HL-60 (cell line): ENCODE results near the gene FARSB.

Experiments used
- DNase-seq, 2 experiments: peaks; one replicate each; pipeline ENCODE4 v3.0.0-alpha.2; 2010 to 2020; ENCODE audit warnings: low read depth in 1 of 2, low spot score in 1 of 2
- H3K27ac ChIP-seq: fragments of 250-450 bp; sonication (Bioruptor Pico); replicated peaks from 2 replicates; pipeline ENCODE4 v1.5.1; 2020; ENCODE audit warnings: mild to moderate bottlenecking, moderate library complexity
- H3K27me3 ChIP-seq: fragments of 250-450 bp; sonication (Bioruptor Pico); 2 replicates; pipeline ENCODE4 v1.5.1; 2021; ENCODE audit warnings: mild to moderate bottlenecking, moderate library complexity; ENCODE audit not compliant: insufficient read depth, poor library complexity, severe bottlenecking
- H3K4me3 ChIP-seq: replicated peaks from 2 replicates; pipeline ENCODE4 v1.5.1; 2011; ENCODE audit warnings: mild to moderate bottlenecking, control low read depth, low read length; ENCODE audit not compliant: insufficient read depth
- CTCF ChIP-seq: IDR thresholded peaks from one replicate; pipeline ENCODE4 v1.5.1; 2011; ENCODE audit warnings: low read length, control low read depth, inconsistent platforms; ENCODE audit not compliant: insufficient read depth
- GABPA ChIP-seq: IDR thresholded peaks from 2 replicates; pipeline ENCODE4 v1.6.1; 2012; ENCODE audit warnings: low read depth
- POLR2AphosphoS5 ChIP-seq: IDR thresholded peaks from 2 replicates; pipeline ENCODE4 v1.6.1; 2012; ENCODE audit warnings: low read depth
- REST ChIP-seq: IDR thresholded peaks from 2 replicates; pipeline ENCODE4 v1.6.1; 2012; ENCODE audit warnings: low read depth; ENCODE audit not compliant: insufficient replicate concordance
- SPI1 ChIP-seq: IDR thresholded peaks from 2 replicates; pipeline ENCODE4 v1.6.1; 2012; ENCODE audit warnings: low read depth, mild to moderate bottlenecking, borderline replicate concordance

Gene FARSB

GRCh38 chr2:222623756-222624309 is 32.1 kb downstream of the FARSB start:
- peak overlapping the region; percentile 78 for H3K27ac ChIP-seq
- no peaks in the 10 kb centered on the region for H3K27me3 ChIP-seq
- peak in 1 of 2 experiments; percentile 13 for DNase-seq
- TF ChIP-seq SPI1 (no peak), GABPA (no peak)
- no peak overlapping the region for H3K4me3 ChIP-seq

GRCh38 chr2:222622910-222623309 is 33.0 kb downstream of the FARSB start:
- TF ChIP-seq SPI1 (peak; percentile 71; the same call in 1 of the 2 replicates), GABPA (no peak), CTCF (no peak), POLR2AphosphoS5 (no peak), REST (no peak)
- Histone ChIP-seq H3K4me3 (no peak overlapping the region), H3K27me3 (no peaks in the 10 kb centered on the region), H3K27ac (peak overlapping the region; percentile 78)
- DNase-seq = peak in 1 of 2 experiments; percentile 76

GRCh38 chr2:222621893-222622292 is 34.0 kb downstream of the FARSB start:
- peak overlapping the region; percentile 78 for H3K27ac ChIP-seq
- no peak for DNase-seq
- no peaks in the 10 kb centered on the region for H3K27me3 ChIP-seq
- TF ChIP-seq POLR2AphosphoS5 = no peak
- TF ChIP-seq CTCF = no peak
- TF ChIP-seq REST = no peak
- no peak for TF ChIP-seq GABPA
- TF ChIP-seq SPI1 = no peak
- H3K4me3 ChIP-seq = no peak overlapping the region

GRCh38 chr2:222615320-222615719 is 40.6 kb downstream of the FARSB start:
- no peak for DNase-seq
- no peaks in the 10 kb centered on the region for H3K27me3 ChIP-seq
- TF ChIP-seq REST (no peak), GABPA (no peak), CTCF (no peak), POLR2AphosphoS5 (no peak), SPI1 (no peak)
- H3K4me3 ChIP-seq = no peak overlapping the region
- no peak overlapping the region for H3K27ac ChIP-seq
